ENCODE measurements around the gene TXLNB. TPM values are rescaled to one million over a fixed set of nuclear protein-coding genes. Genes with fewer than 3 reads are reported as not detected.
"Not testable (repeated sequence)": the region's sequence is repeated elsewhere in the genome, so short reads cannot be mapped to it uniquely, and the experiment has no call there.

TXLNB gene
- total RNA-seq, 2 donors from 2014 or later, result 0.22 to 0.29 TPM

DNA sequence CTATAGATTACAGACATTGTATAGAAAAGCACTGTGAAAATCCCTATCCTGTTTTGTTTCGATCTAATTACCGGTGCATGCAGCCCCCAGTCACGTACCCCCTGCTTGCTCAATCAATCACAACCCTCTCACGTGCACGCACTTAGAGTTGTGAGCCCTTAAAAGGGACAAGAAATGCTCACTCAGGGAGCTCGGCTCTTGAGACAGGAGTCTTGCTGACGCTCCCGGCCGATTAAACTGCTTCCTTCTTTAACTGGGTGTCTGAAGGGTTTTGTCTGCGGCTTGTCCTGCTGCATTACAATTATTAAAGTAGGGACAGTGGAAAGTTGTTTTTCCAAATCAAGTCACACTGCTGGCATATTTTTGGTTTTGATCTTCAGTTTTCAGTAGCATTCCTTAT, 2.6 kb downstream of the TXLNB start:
- no peak for DNase-seq
- no peak overlapping the region for H3K9ac ChIP-seq (ENCODE audit: low read depth in 2 of 2, low read length in 2 of 2)
- H3K27me3 ChIP-seq, result no peaks in the 10 kb centered on the region
- no peak overlapping the region for H3K27ac ChIP-seq
- H3K36me3 ChIP-seq, result no peaks in the 10 kb centered on the region
- no peak overlapping the region for H3K4me3 ChIP-seq
- intact Hi-C loops (cut with DNase I), result no loop called here
- TF ChIP-seq, protein P1, sequence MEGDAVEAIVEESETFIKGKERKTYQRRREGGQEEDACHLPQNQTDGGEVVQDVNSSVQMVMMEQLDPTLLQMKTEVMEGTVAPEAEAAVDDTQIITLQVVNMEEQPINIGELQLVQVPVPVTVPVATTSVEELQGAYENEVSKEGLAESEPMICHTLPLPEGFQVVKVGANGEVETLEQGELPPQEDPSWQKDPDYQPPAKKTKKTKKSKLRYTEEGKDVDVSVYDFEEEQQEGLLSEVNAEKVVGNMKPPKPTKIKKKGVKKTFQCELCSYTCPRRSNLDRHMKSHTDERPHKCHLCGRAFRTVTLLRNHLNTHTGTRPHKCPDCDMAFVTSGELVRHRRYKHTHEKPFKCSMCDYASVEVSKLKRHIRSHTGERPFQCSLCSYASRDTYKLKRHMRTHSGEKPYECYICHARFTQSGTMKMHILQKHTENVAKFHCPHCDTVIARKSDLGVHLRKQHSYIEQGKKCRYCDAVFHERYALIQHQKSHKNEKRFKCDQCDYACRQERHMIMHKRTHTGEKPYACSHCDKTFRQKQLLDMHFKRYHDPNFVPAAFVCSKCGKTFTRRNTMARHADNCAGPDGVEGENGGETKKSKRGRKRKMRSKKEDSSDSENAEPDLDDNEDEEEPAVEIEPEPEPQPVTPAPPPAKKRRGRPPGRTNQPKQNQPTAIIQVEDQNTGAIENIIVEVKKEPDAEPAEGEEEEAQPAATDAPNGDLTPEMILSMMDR (IDR thresholded peaks at IDR 0.05), result no peak
- H3K9me3 ChIP-seq, result no peaks in the 10 kb centered on the region
- no peaks in the 10 kb centered on the region for H3K4me1 ChIP-seq

DNA sequence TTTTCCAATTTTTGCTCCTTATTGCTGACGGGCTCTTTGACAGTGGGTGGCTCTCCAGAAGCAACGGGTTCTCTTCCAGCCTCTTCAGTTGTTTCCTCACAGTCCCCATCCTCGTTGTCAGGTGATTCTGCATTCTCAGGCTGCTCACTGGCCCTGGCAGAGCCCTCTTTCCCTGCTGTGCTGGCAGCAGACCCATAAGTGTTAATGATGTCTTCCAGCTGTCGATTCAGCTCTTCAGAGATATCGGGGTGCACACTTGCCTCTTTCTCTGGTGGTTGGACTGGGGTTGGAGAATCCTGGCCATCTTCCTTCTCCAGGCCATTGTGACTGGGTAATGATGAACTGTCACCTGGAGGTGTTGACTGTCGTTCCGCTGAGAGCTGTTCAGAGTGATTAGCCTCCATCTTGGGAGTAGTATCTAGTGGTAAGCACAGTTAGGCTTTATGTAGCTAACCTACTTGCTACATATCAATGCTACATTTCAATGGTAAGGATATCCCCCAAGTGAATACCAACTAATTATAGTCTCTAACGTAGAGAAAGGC, 3.2 kb downstream of the TXLNB start:
- intact Hi-C loops (cut with DNase I), result no loop called here
- no peak overlapping the region for H3K27ac ChIP-seq
- no peaks in the 10 kb centered on the region for H3K4me1 ChIP-seq
- H3K9me3 ChIP-seq, result no peaks in the 10 kb centered on the region
- no peak overlapping the region for H3K9ac ChIP-seq (ENCODE audit: low read depth in 2 of 2, low read length in 2 of 2)
- no peak for DNase-seq
- H3K4me3 ChIP-seq, result no peak overlapping the region
- TF ChIP-seq, protein P1 (IDR thresholded peaks at IDR 0.05), result no peak
- no peaks in the 10 kb centered on the region for H3K36me3 ChIP-seq
- no peaks in the 10 kb centered on the region for H3K27me3 ChIP-seq

- H3K9me3 ChIP-seq, result no peaks in the 10 kb centered on the region
- no peak overlapping the region for H3K4me3 ChIP-seq
- H3K27ac ChIP-seq, result no peak overlapping the region
- TF ChIP-seq, protein P1 (IDR thresholded peaks at IDR 0.05), result no peak
- H3K4me1 ChIP-seq, result no peaks in the 10 kb centered on the region
- no peak for DNase-seq
- intact Hi-C loops (cut with DNase I), result no loop called here
- H3K27me3 ChIP-seq, result no peaks in the 10 kb centered on the region
- H3K9ac ChIP-seq (ENCODE audit: low read depth in 2 of 2, low read length in 2 of 2), result no peak overlapping the region
- no peaks in the 10 kb centered on the region for H3K36me3 ChIP-seq
These were observed 3.9 kb downstream of the TXLNB start for GRCh38 chr6:139287868-139288267.

DNA sequence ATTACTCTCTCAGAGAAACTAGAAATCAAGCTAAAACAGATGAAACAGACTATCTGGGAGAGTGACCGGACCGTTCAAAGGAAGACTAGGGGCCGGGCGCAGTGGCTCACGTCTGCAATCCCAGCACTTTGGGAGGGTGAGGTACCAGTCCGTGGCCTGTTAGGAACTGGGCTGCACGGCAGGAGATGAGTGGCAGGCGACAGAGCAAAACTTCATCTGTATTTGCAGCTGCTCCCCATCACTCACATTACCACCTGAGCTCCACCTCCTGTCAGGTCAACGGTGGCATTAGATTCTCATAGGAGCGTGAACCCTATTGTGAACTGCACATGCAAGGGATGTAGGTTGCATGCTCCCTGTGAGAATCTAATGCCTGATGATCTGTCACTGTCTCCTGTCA, 5.4 kb downstream of the TXLNB start:
- H3K4me1 ChIP-seq; H3K9ac ChIP-seq (ENCODE audit: low read depth in 2 of 2, low read length in 2 of 2); H3K27ac ChIP-seq; H3K9me3 ChIP-seq; intact Hi-C loops (cut with DNase I); H3K4me3 ChIP-seq; DNase-seq; H3K27me3 ChIP-seq; H3K36me3 ChIP-seq: not testable (repeated sequence)

GRCh38 chr6:139285590-139285989, 6.2 kb downstream of the TXLNB start:
- no peaks in the 10 kb centered on the region for H3K27me3 ChIP-seq
- no peak overlapping the region for H3K9ac ChIP-seq (ENCODE audit: low read depth in 2 of 2, low read length in 2 of 2)
- no peaks in the 10 kb centered on the region for H3K9me3 ChIP-seq
- intact Hi-C loops (cut with DNase I), result no loop called here
- no peak for DNase-seq
- TF ChIP-seq, protein P1 (IDR thresholded peaks at IDR 0.05), result no peak
- no peak overlapping the region for H3K27ac ChIP-seq
- H3K36me3 ChIP-seq, result no peaks in the 10 kb centered on the region
- no peak overlapping the region for H3K4me3 ChIP-seq
- no peaks in the 10 kb centered on the region for H3K4me1 ChIP-seq

GRCh38 chr6:139284789-139285188, 7.0 kb downstream of the TXLNB start:
- TF ChIP-seq, protein P1 (IDR thresholded peaks at IDR 0.05), result no peak
- no peak overlapping the region for H3K27ac ChIP-seq
- H3K36me3 ChIP-seq, result no peaks in the 10 kb centered on the region
- H3K4me1 ChIP-seq, result no peaks in the 10 kb centered on the region
- no peak overlapping the region for H3K4me3 ChIP-seq
- H3K9me3 ChIP-seq, result no peaks in the 10 kb centered on the region
- intact Hi-C loops (cut with DNase I), result no loop called here
- no peaks in the 10 kb centered on the region for H3K27me3 ChIP-seq
- H3K9ac ChIP-seq (ENCODE audit: low read depth in 2 of 2, low read length in 2 of 2), result no peak overlapping the region
- no peak for DNase-seq

Data from colonic mucosa (tissue), 4 donors.